ENCODE data around the gene P2RY13. TPM values are rescaled to one million over a fixed set of nuclear protein-coding genes. Genes with fewer than 3 reads are reported as not detected.
A peak's percentile ranks its signal among the peaks of the same experiment; 100 is the strongest.

Gene P2RY13
- total and polyA plus RNA-seq, 12 donors, result 0.66 to 6.0 (median 2.3) TPM

GRCh38 chr3:151305060-151305774, 24.1 kb downstream of the P2RY13 start:
- Histone ChIP-seq H3K27ac (peak overlapping the region in 1 of 5 donors; percentile 5), H3K9me3 (replicated peaks in 1 of 3) (no peaks in the 10 kb centered on the region), H3K27me3 (no peaks in the 10 kb centered on the region), H3K4me3 (no peak overlapping the region), H3K4me1 (replicated peaks in 1 of 2) (no peaks in the 10 kb centered on the region), H3K36me3 (replicated peaks in 1 of 2) (no peaks in the 10 kb centered on the region)
- intact Hi-C loops (cut with DNase I), result no loop called here
- TF ChIP-seq CTCF (IDR thresholded peaks at IDR 0.05) (no peak), POLR2A (IDR thresholded peaks at IDR 0.05) (no peak)
- peak in 6 of 7 donors; percentile 13 to 68 (median 44) for DNase-seq
- whole genome bisulfite sequencing, 4 donors, result 73 to 77% (median 74%) methylated on average over 7 of the region's 7 CpGs

GRCh38 chr3:151303751-151304150, 25.6 kb downstream of the P2RY13 start:
- Histone ChIP-seq H3K4me3 (no peak overlapping the region), H3K27ac (no peak overlapping the region), H3K9me3 (replicated peaks in 1 of 3) (no peaks in the 10 kb centered on the region), H3K4me1 (replicated peaks in 1 of 2) (no peaks in the 10 kb centered on the region), H3K36me3 (replicated peaks in 1 of 2) (no peaks in the 10 kb centered on the region), H3K27me3 (no peaks in the 10 kb centered on the region)
- DNase-seq, result no peak
- no peak for TF ChIP-seq POLR2A (IDR thresholded peaks at IDR 0.05)
- TF ChIP-seq CTCF (IDR thresholded peaks at IDR 0.05), result no peak
- 76 to 82% (median 80%) methylated on average over 2 of the region's 2 CpGs for WGBS, 4 donors
- intact Hi-C loops (cut with DNase I), result no loop called here

GRCh38 chr3:151301787-151302186, 27.6 kb downstream of the P2RY13 start:
- H3K4me1 ChIP-seq (replicated peaks in 1 of 2), result no peaks in the 10 kb centered on the region
- H3K36me3 ChIP-seq (replicated peaks in 1 of 2), result no peaks in the 10 kb centered on the region
- intact Hi-C loops (cut with DNase I), result no loop called here
- no peaks in the 10 kb centered on the region for H3K27me3 ChIP-seq
- no peak for DNase-seq
- 83 to 93% (median 89%) methylated on average over 3 of the region's 3 CpGs for WGBS, 4 donors
- H3K4me3 ChIP-seq, result no peak overlapping the region
- TF ChIP-seq POLR2A (IDR thresholded peaks at IDR 0.05), result no peak
- TF ChIP-seq CTCF (IDR thresholded peaks at IDR 0.05), result no peak
- no peaks in the 10 kb centered on the region for H3K9me3 ChIP-seq (replicated peaks in 1 of 3)
- H3K27ac ChIP-seq, result no peak overlapping the region

GRCh38 chr3:151300539-151300938, 28.8 kb downstream of the P2RY13 start:
- TF ChIP-seq POLR2A (IDR thresholded peaks at IDR 0.05) (no peak), CTCF (IDR thresholded peaks at IDR 0.05) (no peak)
- Histone ChIP-seq H3K27ac (no peak overlapping the region), H3K4me3 (no peak overlapping the region), H3K4me1 (replicated peaks in 1 of 2) (no peaks in the 10 kb centered on the region), H3K27me3 (no peaks in the 10 kb centered on the region), H3K36me3 (replicated peaks in 1 of 2) (no peaks in the 10 kb centered on the region), H3K9me3 (replicated peaks in 1 of 3) (no peaks in the 10 kb centered on the region)
- DNase-seq, result no peak
- intact Hi-C loops (cut with DNase I), result no loop called here
- 81 to 92% (median 86%) methylated on average over 1 of the region's 1 CpG for WGBS, 4 donors
